ENCODE results near the gene DNAAF3.

DNAAF3 gene

GRCh38 chr19:55188625-55189024 is 22.2 kb upstream of the DNAAF3 start:
- no peak overlapping the region for H3K4me3 ChIP-seq (ENCODE audit: low read depth, low read length)
- no peak for DNase-seq (ENCODE audit: low read depth)

GRCh38 chr19:55186080-55186479 is 19.7 kb upstream of the DNAAF3 start:
- no peak for DNase-seq (ENCODE audit: low read depth)
- no peak for TF ChIP-seq CTCF (IDR thresholded peaks at IDR 0.05; ENCODE audit: insufficient read depth, low read depth, low read length, missing control alignments)
- H3K4me3 ChIP-seq (ENCODE audit: low read depth, low read length) = no peak overlapping the region

More at GRCh38 chr19:55188625-55189024, 22.2 kb upstream of the DNAAF3 start:
- TF ChIP-seq CTCF (IDR thresholded peaks at IDR 0.05; ENCODE audit: insufficient read depth, low read depth, low read length, missing control alignments) = no peak

- no peak for DNase-seq (ENCODE audit: low read depth)
- TF ChIP-seq CTCF (IDR thresholded peaks at IDR 0.05; ENCODE audit: insufficient read depth, low read depth, low read length, missing control alignments) = no peak
- no peak overlapping the region for H3K4me3 ChIP-seq (ENCODE audit: low read depth, low read length)
Observed at GRCh38 chr19:55181740-55182139, 15.3 kb upstream of the DNAAF3 start.

- no peak for TF ChIP-seq CTCF (IDR thresholded peaks at IDR 0.05; ENCODE audit: insufficient read depth, low read depth, low read length, missing control alignments)
- H3K4me3 ChIP-seq (ENCODE audit: low read depth, low read length) = peak within 1 kb of the TSS; percentile 13
- peak; percentile 35 for DNase-seq (ENCODE audit: low read depth)
Observed at GRCh38 chr19:55179606-55180484, 13.4 kb upstream of the DNAAF3 start, which contains the start of gene SYT5. Gene SYT5 (minus strand): TSS chr19:55180289. CDS start chr19:55179041, 1,248 bp downstream.

- no peak for TF ChIP-seq CTCF (IDR thresholded peaks at IDR 0.05; ENCODE audit: insufficient read depth, low read depth, low read length, missing control alignments)
- peak; percentile 93 for DNase-seq (ENCODE audit: low read depth)
- H3K4me3 ChIP-seq (ENCODE audit: low read depth, low read length) = peak overlapping the region; percentile 13
Observed at GRCh38 chr19:55178781-55179599, 12.6 kb upstream of the DNAAF3 start.

- TF ChIP-seq CTCF (IDR thresholded peaks at IDR 0.05; ENCODE audit: insufficient read depth, low read depth, low read length, missing control alignments) = no peak
- no peak overlapping the region for H3K4me3 ChIP-seq (ENCODE audit: low read depth, low read length)
- DNase-seq (ENCODE audit: low read depth) = peak; percentile 38
Observed at GRCh38 chr19:55176076-55176475, 9.7 kb upstream of the DNAAF3 start.
